Neural cell (in vitro differentiated cells): ENCODE data around the gene UGGT1.

Experiments
- CTCF ChIP-seq: fragments of 450-650 bp; IDR thresholded peaks from 2 replicates; pipeline ENCODE4 v1.5.1; 2014; ENCODE audit warnings: antibody characterized with exemption, mild to moderate bottlenecking, moderate library complexity; ENCODE audit not compliant: poor library complexity, severe bottlenecking
- EP300 ChIP-seq: fragments of 450-650 bp; conservative IDR thresholded peaks from 2 replicates; pipeline ENCODE4 v1.6.1; 2014; ENCODE audit warnings: antibody characterized with exemption, mild to moderate bottlenecking, moderate library complexity; ENCODE audit not compliant: poor library complexity, severe bottlenecking
- EZH2 ChIP-seq: fragments of 200-600, 300-800 bp; shearing (Covaris generic), sonication (generic); IDR thresholded peaks from 2 replicates; pipeline ENCODE4 v1.6.1; 2014; ENCODE audit warnings: antibody characterized with exemption, low read length, borderline replicate concordance, mild to moderate bottlenecking; ENCODE audit not compliant: insufficient read depth, poor library complexity, severe bottlenecking
- MXI1 ChIP-seq: fragments of 450-650 bp; conservative IDR thresholded peaks from 2 replicates; pipeline ENCODE4 v1.6.1; 2014; ENCODE audit warnings: antibody characterized with exemption, mild to moderate bottlenecking; ENCODE audit not compliant: poor library complexity, severe bottlenecking
- POLR2AphosphoS5 ChIP-seq: IDR thresholded peaks from 2 replicates; pipeline ENCODE4 v1.6.1; 2012
- RAD21 ChIP-seq: fragments of 450-650 bp; conservative IDR thresholded peaks from 2 replicates; pipeline ENCODE4 v1.6.1; 2014; ENCODE audit warnings: antibody characterized with exemption, mild to moderate bottlenecking, moderate library complexity
- REST ChIP-seq: IDR thresholded peaks from 2 replicates; pipeline ENCODE4 v1.6.1; 2012; ENCODE audit warnings: borderline replicate concordance
- SMC3 ChIP-seq: fragments of 450-650 bp; conservative IDR thresholded peaks from 2 replicates; pipeline ENCODE4 v1.6.1; 2014; ENCODE audit warnings: antibody characterized with exemption, mild to moderate bottlenecking, moderate library complexity; ENCODE audit not compliant: poor library complexity
- TAF1 ChIP-seq: IDR thresholded peaks from 2 replicates; pipeline ENCODE4 v1.6.1; 2012; ENCODE audit warnings: low read depth

- TF ChIP-seq RAD21 (no peak), REST (no peak), EZH2 (no peak), CTCF (no peak), MXI1 (no peak), POLR2AphosphoS5 (no peak), EP300 (no peak), SMC3 (no peak), TAF1 (no peak)
Observed at GRCh38 chr2:128073278-128073677, 17.7 kb upstream of the UGGT1 start.
